HepG2 (cell line): Measurements from ENCODE around the gene COL10A1. TPM values are rescaled to one million over a fixed set of nuclear protein-coding genes. Genes with fewer than 3 reads are reported as not detected.

Source experiments
- ATAC-seq: fragments of 200-7000 bp; cut with Tn5 transposase; 3 replicates; pipeline ENCODE4 v1.9.1; 2020; ENCODE audit warnings: mild to moderate bottlenecking, moderate library complexity
- BruUV-seq: library from RNA; stranded (reverse); fragments of 400-500 nt; replicated peaks from 2 replicates; lab custom pipeline; 2021; lab: Mats Ljungman, UMichigan
- CTCF ChIA-PET: fragments of 300-600 bp; formaldehyde crosslinking; extraction: SDS; loops from one replicate; lab custom pipeline; 2021; ENCODE audit warnings: low total read pairs, inconsistent platforms, low intra/inter-chr PET ratio; lab: Yijun Ruan, JAX
- POLR2A ChIA-PET: fragments of 350-600 bp; sonication (Branson Sonifier 250); formaldehyde crosslinking; loops from one replicate; lab custom pipeline; 2020; ENCODE audit warnings: antibody characterized with exemption, inconsistent platforms; lab: Yijun Ruan, JAX
- DNase-seq: peaks from one replicate; pipeline ENCODE4 v3.0.0-alpha.2; 2015; ENCODE audit warnings: low spot score
- FAIRE-seq: peaks from 3 replicates; lab custom pipeline; 2011; peaks lifted over from hg19 to GRCh38; lab: Jason Lieb, UNC
- H2AFZ ChIP-seq: one replicate; pipeline ENCODE4 v1.6.1; 2011; ENCODE audit warnings: low read length, inconsistent platforms
- H3K27ac ChIP-seq: fragments of 300-600 bp; 3 replicates; pipeline ENCODE4 v1.8.0; 2011; ENCODE audit warnings: mixed run types, mild to moderate bottlenecking, mixed read lengths, low read length, inconsistent platforms; ENCODE audit not compliant: insufficient read depth; ENCODE audit errors: extremely low read length
- H3K27me3 ChIP-seq, 2 experiments: fragments of 200-600 bp in 1 of 2; 2 replicates in 1 of 2; 3 replicates in 1 of 2; pipeline versions ENCODE4 v1.6.0 to v1.8.0; 2011; ENCODE audit warnings: low read length in 2 of 2, mild to moderate bottlenecking in 2 of 2, moderate library complexity in 2 of 2, inconsistent platforms in 1 of 2; ENCODE audit not compliant: insufficient read depth in 2 of 2, control insufficient read depth in 1 of 2
- H3K36me3 ChIP-seq, 2 experiments: fragments of 200-600 bp in 1 of 2; replicated peaks in 1 of 2; 2 replicates in 1 of 2; 3 replicates in 1 of 2; pipeline versions ENCODE4 v1.5.1 to v1.8.0; 2011; ENCODE audit warnings: low read length in 2 of 2, inconsistent platforms in 1 of 2; ENCODE audit not compliant: insufficient read depth in 2 of 2, control insufficient read depth in 1 of 2
- H3K4me1 ChIP-seq: 2 replicates; pipeline ENCODE4 v1.5.1; 2012; ENCODE audit warnings: low read length, inconsistent platforms; ENCODE audit not compliant: insufficient read depth
- H3K4me2 ChIP-seq: 2 replicates; pipeline ENCODE4 v1.6.0; 2011; ENCODE audit warnings: low read depth, low read length, inconsistent platforms
- H3K4me3 ChIP-seq, 3 experiments: fragments of 200-600 bp in 1 of 3; sonication (generic), shearing (Covaris generic) in 1 of 3; replicated peaks in 1 of 3; 2 replicates each; pipeline ENCODE4 v1.5.1; 2011 to 2016; ENCODE audit warnings: low read length in 3 of 3, inconsistent platforms in 2 of 3, low read depth in 2 of 3, mild to moderate bottlenecking in 2 of 3, control low read depth in 1 of 3, mixed read lengths in 1 of 3; ENCODE audit not compliant: insufficient read depth in 1 of 3
- H3K79me2 ChIP-seq: one replicate; pipeline ENCODE4 v1.6.1; 2011; ENCODE audit warnings: low read length, inconsistent platforms; ENCODE audit not compliant: insufficient read depth
- H3K9ac ChIP-seq: 2 replicates; pipeline ENCODE4 v1.6.0; 2011; ENCODE audit warnings: mild to moderate bottlenecking, low read depth, low read length, inconsistent platforms; ENCODE audit not compliant: insufficient read depth
- H3K9me3 ChIP-seq: 2 replicates; pipeline ENCODE4 v1.5.1; 2012; ENCODE audit warnings: mild to moderate bottlenecking, low read length
- H4K20me1 ChIP-seq: 2 replicates; pipeline ENCODE4 v1.6.0; 2011; ENCODE audit warnings: inconsistent platforms, mild to moderate bottlenecking, low read length, moderate library complexity; ENCODE audit not compliant: insufficient read depth
- ARID5B ChIP-seq: IDR thresholded peaks from 2 replicates; pipeline ENCODE4 v1.4.0; 2020; ENCODE audit warnings: mild to moderate bottlenecking, missing genetic modification reagents
- CREB1 ChIP-seq, 2 experiments: fragments of 450-650 bp in 1 of 2; IDR thresholded peaks; 2 replicates each; pipeline ENCODE4 v1.6.1; 2016 to 2017; ENCODE audit warnings: control low read depth in 1 of 2, mild to moderate bottlenecking in 1 of 2, missing compliant biosample characterization in 1 of 2, missing genetic modification characterization in 1 of 2
- EED ChIP-seq: sonication (generic); formaldehyde crosslinking; IDR thresholded peaks from 2 replicates; pipeline ENCODE4 v1.5.0; 2020; ENCODE audit warnings: mild to moderate bottlenecking, missing genetic modification reagents
- EP300 ChIP-seq, 3 experiments: sonication (generic) in 1 of 3; formaldehyde crosslinking in 1 of 3; IDR thresholded peaks; 2 replicates each; pipeline versions ENCODE4 v1.5.1 to v1.6.1; 2011 to 2020; ENCODE audit warnings: low read depth in 2 of 3, low read length in 2 of 3, borderline replicate concordance in 1 of 3, improper control_type of control experiment in 1 of 3, mild to moderate bottlenecking in 1 of 3, missing genetic modification reagents in 1 of 3, moderate library complexity in 1 of 3
- FOXA1 ChIP-seq, 2 experiments: fragments of 450-650 bp in 1 of 2; sonication (generic) in 1 of 2; formaldehyde crosslinking in 1 of 2; IDR thresholded peaks; 2 replicates each; pipeline versions ENCODE4 v1.4.0 to v1.6.1; 2016 to 2020; ENCODE audit warnings: missing genetic modification reagents in 1 of 2
- FOXJ3 ChIP-seq: sonication (generic); formaldehyde crosslinking; IDR thresholded peaks from 2 replicates; pipeline ENCODE4 v1.4.0; 2020; ENCODE audit warnings: missing genetic modification reagents, mild to moderate bottlenecking, borderline replicate concordance
- HNF4G ChIP-seq, 2 experiments: sonication (generic) in 1 of 2; formaldehyde crosslinking in 1 of 2; IDR thresholded peaks; 2 replicates each; pipeline versions ENCODE4 v1.4.0 to v1.6.1; 2011 to 2020; ENCODE audit warnings: borderline replicate concordance in 2 of 2, low read depth in 2 of 2, mild to moderate bottlenecking in 2 of 2, low read length in 1 of 2, missing genetic modification reagents in 1 of 2, moderate library complexity in 1 of 2
- POGZ ChIP-seq: sonication (generic); formaldehyde crosslinking; IDR thresholded peaks from 2 replicates; pipeline ENCODE4 v1.4.0; 2020; ENCODE audit warnings: mild to moderate bottlenecking, missing genetic modification reagents
- RXRA ChIP-seq: sonication (generic); formaldehyde crosslinking; IDR thresholded peaks from 2 replicates; pipeline ENCODE4 v1.5.1; 2020; ENCODE audit warnings: missing genetic modification reagents
- SALL1 ChIP-seq: sonication (generic); formaldehyde crosslinking; IDR thresholded peaks from 2 replicates; pipeline ENCODE4 v1.8.0; 2022; ENCODE audit warnings: mild to moderate bottlenecking, missing genetic modification reagents
- SNAI1 ChIP-seq: sonication (generic); formaldehyde crosslinking; IDR thresholded peaks from 2 replicates; pipeline ENCODE4 v1.5.0; 2020; ENCODE audit warnings: mild to moderate bottlenecking, missing genetic modification reagents, borderline replicate concordance
- SOX13 ChIP-seq, 3 experiments: fragments of 450-650 bp in 1 of 3; sonication (generic) in 1 of 3; formaldehyde crosslinking in 1 of 3; IDR thresholded peaks in 2 of 3; conservative IDR thresholded peaks in 1 of 3; 2 replicates each; pipeline versions ENCODE4 v1.5.0 to v1.6.1; 2016 to 2020; ENCODE audit warnings: antibody characterized with exemption in 1 of 3, mild to moderate bottlenecking in 1 of 3, missing compliant biosample characterization in 1 of 3, missing genetic modification reagents in 1 of 3, moderate library complexity in 1 of 3
- XRCC5 ChIP-seq: fragments of 200-400 bp; formaldehyde crosslinking; optimal IDR thresholded peaks from 2 replicates; pipeline ENCODE3; 2017; ENCODE audit warnings: mild to moderate bottlenecking, low read length
- ZFP91 ChIP-seq: sonication (generic); formaldehyde crosslinking; IDR thresholded peaks from 2 replicates; pipeline ENCODE4 v1.9.0; 2022; ENCODE audit warnings: missing genetic modification reagents, mild to moderate bottlenecking, borderline replicate concordance
- ZNF891 ChIP-seq: sonication (generic); formaldehyde crosslinking; IDR thresholded peaks from 2 replicates; pipeline ENCODE4 v1.5.0; 2020; ENCODE audit warnings: mild to moderate bottlenecking, missing genetic modification reagents
- WGBS: methylation state at CpG from one replicate; pipeline ENCODE4 v1.1.6; 2017; ENCODE audit warnings: low lambda C conversion rate; 5-methylcytosine and 5-hydroxymethylcytosine counted together
- in situ Hi-C: cut with HindIII; loops from 2 replicates; pipeline ENCODE4 v1.10.0; 2017; ENCODE audit warnings: low pct_unique_long_range_greater_than_20kb; ENCODE audit not compliant: extremely low pct_ligation_motif_present
- intact Hi-C: fragments of 100-400 bp; cut with micrococcal nuclease; formaldehyde crosslinking; loops from one replicate; pipeline ENCODE4 v1.10.0; 2022; ENCODE audit not compliant: unreplicated experiment
- polyA plus RNA-seq, 8 experiments: library from polyadenylated mRNA; depleted of rRNA in 3 of 8; stranded (reverse) in 7 of 8; unstranded in 1 of 8; fragments of >200 nt; fragmentation: Illumina TruSeq in 4 of 8; extraction: Trizol in 4 of 8; gene quantifications; 2 replicates each; pipeline versions ENCODE4 v1.2.1 to v1.2.3, GENCODE V29; 2011 to 2016; ENCODE audit warnings: low read depth in 4 of 8, missing spikeins in 1 of 8, mixed read lengths in 1 of 8; ENCODE audit not compliant: insufficient read depth in 1 of 8
- total RNA-seq, 5 experiments: library from RNA; depleted of rRNA; stranded (reverse); fragments of >200 nt; fragmentation: Illumina TruSeq; extraction: Trizol; gene quantifications; 2 replicates each; pipeline ENCODE4 v1.2.3, GENCODE V29; 2016; ENCODE audit warnings: low read depth in 1 of 5

COL10A1 gene
- total and polyA plus RNA-seq, 2 of the 13 experiments (the other 11 are each of a cell fraction or from before 2014, with no cell fraction given) = 0.07 TPM; not detected in 1

DNA sequence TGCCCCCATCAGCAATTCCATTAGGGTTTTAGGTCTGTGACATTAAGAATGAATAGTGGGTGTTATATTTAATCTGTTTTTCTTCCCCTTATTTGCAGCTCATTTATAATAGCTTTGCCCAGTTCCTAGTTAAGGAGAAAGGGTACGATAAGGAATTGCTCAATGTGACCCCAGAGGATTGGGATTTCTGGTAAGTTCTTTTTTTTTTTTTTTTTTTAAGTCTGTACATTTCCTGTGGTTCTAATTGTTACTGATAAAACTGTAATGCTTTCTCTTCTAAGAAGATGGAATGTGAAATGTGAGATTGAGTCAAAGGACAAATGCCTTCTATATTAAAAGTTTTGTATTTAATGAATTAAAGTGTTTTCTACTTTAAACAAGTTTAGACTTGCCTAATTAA is 19.8 kb downstream of the COL10A1 start (continued):
- TF ChIP-seq RXRA (CRISPR knock-in tag) = no peak
- TF ChIP-seq SNAI1 (CRISPR knock-in tag) = no peak

- no peak overlapping the region for H2AFZ ChIP-seq
- H3K27me3 ChIP-seq = no peaks in the 10 kb centered on the region; a peak in 1 of 5 replicates
- peak; percentile 70 for DNase-seq
- CTCF ChIA-PET = no interaction called here
- peak overlapping the region; percentile 62 for H3K4me2 ChIP-seq
- peak; percentile 85 for FAIRE-seq
- peak overlapping the region in 1 of 3 experiments; percentile 41; a peak in 2 of 6 replicates for H3K4me3 ChIP-seq
- intact Hi-C loops (loop anchor here (10.0 kb wide), 1 partner anchor 170 kb away; the partner anchor contains the start of gene TSPYL1), in situ Hi-C loops (no loop called here)
- peaks cover 5 to 18% of the 10 kb centered on the region in 2 experiments for H3K36me3 ChIP-seq
- peak overlapping the region; percentile 33 for H3K27ac ChIP-seq
- 13% methylated on average over 3 of the region's 3 CpGs for WGBS
- peak; percentile 52 for ATAC-seq
- H3K4me1 ChIP-seq = peaks cover 59% of the 10 kb centered on the region
- BruUV-seq = no TSS peak
- peaks cover 25% of the 10 kb centered on the region for H3K79me2 ChIP-seq
- POLR2A ChIA-PET = no interaction called here
- no peaks in the 10 kb centered on the region for H3K9me3 ChIP-seq
- H3K9ac ChIP-seq = no peak overlapping the region
- H4K20me1 ChIP-seq = no peaks in the 10 kb centered on the region
- peak; percentile 39; the same call in 1 of the 2 replicates for TF ChIP-seq POGZ (CRISPR knock-in tag)
- TF ChIP-seq ZNF891 (CRISPR knock-in tag) = no peak
- TF ChIP-seq SOX13 (IDR thresholded peaks at IDR 0.05) = no peak
- peak in 1 of 2 experiments; percentile 45; a peak in 2 of 4 replicates for TF ChIP-seq SOX13 (CRISPR knock-in tag; conservative IDR thresholded peaks at IDR 0.05 in 1 of 2, IDR thresholded peaks at IDR 0.05 in 1 of 2)
- no peak for TF ChIP-seq FOXA1 (IDR thresholded peaks at IDR 0.05)
- peak; percentile 46; the same call in 1 of the 2 replicates for TF ChIP-seq FOXA1 (CRISPR knock-in tag; IDR thresholded peaks at IDR 0.05)
- peak; percentile 15; the same call in 1 of the 2 replicates for TF ChIP-seq FOXJ3 (CRISPR knock-in tag)
- TF ChIP-seq CREB1 (IDR thresholded peaks at IDR 0.05) = no peak
- TF ChIP-seq CREB1 (CRISPR knock-in tag; IDR thresholded peaks at IDR 0.05) = peak; percentile 45; the same call in 1 of the 2 replicates
- TF ChIP-seq EP300 (IDR thresholded peaks at IDR 0.05; ENCODE audit: low read depth in 2 of 2, low read length in 2 of 2) = peak in 1 of 2 experiments; percentile 21; a peak in 1 of 4 replicates
- no peak for TF ChIP-seq EP300 (CRISPR knock-in tag; IDR thresholded peaks at IDR 0.05; ENCODE audit: borderline replicate concordance)
- no peak for TF ChIP-seq ZFP91 (CRISPR knock-in tag)
- TF ChIP-seq ARID5B (CRISPR knock-in tag) = peak; percentile 39
- peak; percentile 53 for TF ChIP-seq XRCC5
- peak; percentile 23; the same call in 1 of the 2 replicates for TF ChIP-seq SALL1 (CRISPR knock-in tag)
- TF ChIP-seq HNF4G (IDR thresholded peaks at IDR 0.05; ENCODE audit: borderline replicate concordance, low read depth, low read length) = peak; percentile 57
- no peak for TF ChIP-seq HNF4G (CRISPR knock-in tag; IDR thresholded peaks at IDR 0.05; ENCODE audit: borderline replicate concordance, low read depth)
- TF ChIP-seq EED = no peak
Measured at GRCh38 chr6:116105247-116105646, 20.7 kb downstream of the COL10A1 start.
